KMS-11 (cell line): Measurements from ENCODE around the gene ERI3.

ENCODE experiments used
- H2AFZ ChIP-seq: fragments of 200-600 bp; sonication (generic); 2 replicates; pipeline ENCODE4 v1.6.1; 2016; ENCODE audit warnings: antibody characterized with exemption, mixed run types, low read depth
- H3K27ac ChIP-seq: fragments of 200-600 bp; sonication (generic); 2 replicates; pipeline ENCODE4 v1.6.1; 2016; ENCODE audit warnings: mild to moderate bottlenecking, mixed run types
- H3K27me3 ChIP-seq: fragments of 200-600 bp; sonication (generic); 2 replicates; pipeline ENCODE4 v1.6.1; 2017; ENCODE audit warnings: mild to moderate bottlenecking, low read depth, mixed run types, moderate library complexity; ENCODE audit not compliant: insufficient read depth
- H3K36me3 ChIP-seq: fragments of 200-600 bp; sonication (generic); 2 replicates; pipeline ENCODE4 v1.6.1; 2017; ENCODE audit warnings: mild to moderate bottlenecking, mixed run types; ENCODE audit not compliant: insufficient read depth
- H3K4me1 ChIP-seq: fragments of 200-600 bp; sonication (generic); 2 replicates; pipeline ENCODE4 v1.6.1; 2016; ENCODE audit warnings: mild to moderate bottlenecking, low read depth, mixed run types; ENCODE audit not compliant: poor library complexity, severe bottlenecking
- H3K4me2 ChIP-seq: fragments of 200-600 bp; sonication (generic); 2 replicates; pipeline ENCODE4 v1.7.0; 2016; ENCODE audit warnings: mild to moderate bottlenecking, mixed run types
- H3K4me3 ChIP-seq: fragments of 200-600 bp; sonication (generic); IDR thresholded peaks from 2 replicates; pipeline ENCODE4 v1.6.1; 2017; ENCODE audit warnings: low read depth, low read length, mixed read lengths; ENCODE audit not compliant: insufficient read depth
- H3K79me2 ChIP-seq: fragments of 200-600 bp; sonication (generic); 2 replicates; pipeline ENCODE4 v1.6.1; 2016; ENCODE audit warnings: low read depth, mixed run types; ENCODE audit not compliant: insufficient read depth
- H3K9ac ChIP-seq: fragments of 200-600 bp; sonication (generic); 2 replicates; pipeline ENCODE4 v1.6.1; 2016; ENCODE audit warnings: mild to moderate bottlenecking, mixed run types
- H4K20me1 ChIP-seq: fragments of 200-600 bp; sonication (generic); 2 replicates; pipeline ENCODE4 v1.6.1; 2016; ENCODE audit warnings: mild to moderate bottlenecking, mixed run types; ENCODE audit not compliant: insufficient read depth
- TF ChIP-seq, protein P1 (sequence below): fragments of 200-600 bp; sonication (generic); conservative IDR thresholded peaks from 2 replicates; pipeline ENCODE4 v1.6.1; 2017; ENCODE audit warnings: low read depth, mild to moderate bottlenecking, antibody characterized with exemption, low read length, moderate library complexity, mixed read lengths

The ERI3 gene

DNA sequence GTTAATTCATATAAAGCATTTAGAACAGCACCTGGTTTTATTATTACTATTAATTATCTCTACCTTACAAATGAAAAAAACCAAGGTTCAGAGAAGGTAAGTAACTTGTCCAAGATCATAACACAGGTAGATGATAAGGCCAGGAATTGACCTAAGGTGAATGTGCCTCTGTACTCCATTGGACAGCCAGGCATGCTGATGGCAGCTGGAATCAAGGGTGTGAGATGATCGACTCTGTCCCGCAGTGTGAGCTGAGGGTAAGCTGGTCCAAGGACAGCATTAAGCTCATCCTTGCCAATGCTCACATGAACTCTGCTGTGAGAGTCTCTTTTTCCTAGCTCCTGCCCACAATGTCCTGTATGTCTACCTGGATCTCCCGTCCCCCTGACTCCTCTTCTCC is 83.4 kb downstream of the ERI3 start:
- H3K4me1 ChIP-seq, result no peaks in the 10 kb centered on the region
- TF ChIP-seq, protein P1, sequence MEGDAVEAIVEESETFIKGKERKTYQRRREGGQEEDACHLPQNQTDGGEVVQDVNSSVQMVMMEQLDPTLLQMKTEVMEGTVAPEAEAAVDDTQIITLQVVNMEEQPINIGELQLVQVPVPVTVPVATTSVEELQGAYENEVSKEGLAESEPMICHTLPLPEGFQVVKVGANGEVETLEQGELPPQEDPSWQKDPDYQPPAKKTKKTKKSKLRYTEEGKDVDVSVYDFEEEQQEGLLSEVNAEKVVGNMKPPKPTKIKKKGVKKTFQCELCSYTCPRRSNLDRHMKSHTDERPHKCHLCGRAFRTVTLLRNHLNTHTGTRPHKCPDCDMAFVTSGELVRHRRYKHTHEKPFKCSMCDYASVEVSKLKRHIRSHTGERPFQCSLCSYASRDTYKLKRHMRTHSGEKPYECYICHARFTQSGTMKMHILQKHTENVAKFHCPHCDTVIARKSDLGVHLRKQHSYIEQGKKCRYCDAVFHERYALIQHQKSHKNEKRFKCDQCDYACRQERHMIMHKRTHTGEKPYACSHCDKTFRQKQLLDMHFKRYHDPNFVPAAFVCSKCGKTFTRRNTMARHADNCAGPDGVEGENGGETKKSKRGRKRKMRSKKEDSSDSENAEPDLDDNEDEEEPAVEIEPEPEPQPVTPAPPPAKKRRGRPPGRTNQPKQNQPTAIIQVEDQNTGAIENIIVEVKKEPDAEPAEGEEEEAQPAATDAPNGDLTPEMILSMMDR, result no peak
- H3K27ac ChIP-seq, result no peak overlapping the region
- no peaks in the 10 kb centered on the region for H3K36me3 ChIP-seq
- H3K4me2 ChIP-seq, result no peak overlapping the region
- no peaks in the 10 kb centered on the region for H4K20me1 ChIP-seq
- no peaks in the 10 kb centered on the region for H3K27me3 ChIP-seq
- H3K9ac ChIP-seq, result no peak overlapping the region
- H3K4me3 ChIP-seq, result no peak overlapping the region
- H3K79me2 ChIP-seq, result no peaks in the 10 kb centered on the region
- H2AFZ ChIP-seq, result no peak overlapping the region

DNA sequence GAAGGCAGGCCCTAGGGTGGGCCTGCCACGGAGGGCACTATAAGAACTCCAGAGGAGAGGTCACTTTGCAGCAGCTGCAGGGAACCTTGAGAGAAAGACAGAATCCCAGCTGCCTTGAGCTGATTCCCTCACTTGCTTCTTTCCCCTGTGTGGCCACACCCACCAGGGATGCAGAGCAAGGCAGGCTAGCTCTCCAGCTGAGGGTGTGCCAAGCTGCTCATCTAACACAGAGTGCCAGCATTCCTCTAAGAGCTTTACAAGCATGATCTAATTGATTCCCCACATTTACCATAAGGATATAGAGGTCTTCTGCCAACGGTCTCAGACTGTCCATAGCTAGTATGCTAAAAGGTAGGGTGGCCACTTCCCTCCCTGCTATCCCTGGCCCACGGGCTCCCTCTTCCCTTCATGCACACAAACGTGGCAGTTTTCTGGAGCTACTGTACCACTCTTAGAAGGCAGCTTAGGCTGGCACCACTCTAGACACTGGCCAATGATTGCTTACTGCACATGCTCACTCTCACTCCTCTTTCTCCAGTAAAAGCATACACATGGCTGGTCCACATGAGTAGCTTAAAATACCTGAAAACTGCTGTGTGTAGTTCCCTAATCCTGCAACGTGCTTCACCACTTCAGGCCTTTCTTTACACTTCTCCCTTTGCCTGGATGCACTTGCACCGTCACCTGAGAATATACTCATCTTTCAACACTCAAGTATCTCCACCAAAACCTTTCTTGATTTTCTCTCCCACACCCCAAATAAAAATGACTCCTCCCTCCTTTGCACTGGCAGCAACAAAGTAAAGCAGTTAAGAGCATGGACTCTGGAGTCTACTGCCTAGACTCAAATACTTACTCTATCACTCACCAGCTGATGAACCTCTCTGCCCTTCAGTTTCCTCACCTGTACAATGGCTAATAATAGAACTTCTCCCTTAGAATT is 84.1 kb downstream of the ERI3 start:
- no peak overlapping the region for H3K9ac ChIP-seq
- H3K27ac ChIP-seq, result no peak overlapping the region
- H3K27me3 ChIP-seq, result no peaks in the 10 kb centered on the region
- H4K20me1 ChIP-seq, result no peaks in the 10 kb centered on the region
- H3K4me3 ChIP-seq, result no peak overlapping the region
- H3K79me2 ChIP-seq, result no peaks in the 10 kb centered on the region
- TF ChIP-seq, protein P1, result no peak
- peaks cover 2% of the 10 kb centered on the region for H3K4me1 ChIP-seq
- H2AFZ ChIP-seq, result no peak overlapping the region
- no peak overlapping the region for H3K4me2 ChIP-seq
- no peaks in the 10 kb centered on the region for H3K36me3 ChIP-seq

DNA sequence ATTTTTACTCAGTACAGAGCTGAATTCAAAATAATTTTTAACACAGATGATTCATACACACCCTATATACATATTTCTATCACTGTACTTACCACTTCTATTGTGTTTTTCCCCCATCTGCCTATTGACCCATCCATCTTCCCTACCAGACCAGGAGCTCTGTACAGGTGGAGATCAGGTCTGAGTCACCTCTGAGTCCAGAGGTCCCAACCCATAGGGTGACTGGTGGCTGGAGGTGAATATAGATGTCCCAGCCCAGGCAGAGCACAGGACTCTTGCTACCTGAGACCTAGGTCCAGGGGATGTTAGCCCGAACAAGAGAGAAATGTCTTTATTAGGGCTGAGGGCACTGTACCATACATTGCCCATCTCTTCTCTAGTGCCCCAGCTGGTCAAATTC is 87.0 kb downstream of the ERI3 start:
- Histone ChIP-seq H3K79me2 (no peaks in the 10 kb centered on the region), H3K27ac (no peak overlapping the region), H3K4me2 (no peak overlapping the region), H3K27me3 (no peaks in the 10 kb centered on the region), H3K4me1 (peaks cover 4% of the 10 kb centered on the region), H4K20me1 (no peaks in the 10 kb centered on the region), H2AFZ (no peak overlapping the region), H3K4me3 (no peak overlapping the region), H3K9ac (no peak overlapping the region), H3K36me3 (no peaks in the 10 kb centered on the region)
- TF ChIP-seq, protein P1, result no peak

DNA sequence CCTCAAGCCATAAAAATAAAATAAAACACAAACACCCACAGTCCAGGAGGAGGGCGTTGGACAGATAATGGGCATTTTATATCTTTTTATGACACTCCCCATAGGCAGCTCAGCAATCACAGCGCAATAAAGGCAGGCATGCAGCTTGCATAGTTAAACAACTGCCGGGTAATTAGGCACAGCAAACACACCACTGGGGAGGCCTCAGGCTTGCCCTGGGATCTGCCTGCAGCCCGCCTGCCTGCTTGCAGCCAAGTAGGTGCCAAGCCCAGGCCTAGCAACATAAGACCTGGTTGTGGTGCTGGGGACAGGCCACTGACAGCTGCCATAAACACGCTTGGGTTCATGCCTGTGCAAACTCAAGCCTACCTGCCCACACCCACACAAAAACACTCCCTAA is 87.6 kb downstream of the ERI3 start:
- no peak overlapping the region for H3K4me2 ChIP-seq
- no peaks in the 10 kb centered on the region for H3K27me3 ChIP-seq
- no peaks in the 10 kb centered on the region for H4K20me1 ChIP-seq
- no peaks in the 10 kb centered on the region for H3K79me2 ChIP-seq
- H3K27ac ChIP-seq, result no peak overlapping the region
- no peak overlapping the region for H3K4me3 ChIP-seq
- peaks cover 4% of the 10 kb centered on the region for H3K4me1 ChIP-seq
- no peaks in the 10 kb centered on the region for H3K36me3 ChIP-seq
- H2AFZ ChIP-seq, result no peak overlapping the region
- no peak overlapping the region for H3K9ac ChIP-seq
- TF ChIP-seq, protein P1, result no peak
